ENCODE data around the gene TMEM47. TPM values are rescaled to one million over a fixed set of nuclear protein-coding genes. Genes with fewer than 3 reads are reported as not detected.

The TMEM47 gene
- 24.8 and 29.1 TPM in 2 replicates for polyA plus RNA-seq
- 52.6 and 55.5 TPM in 2 replicates for polyA minus RNA-seq

DNA sequence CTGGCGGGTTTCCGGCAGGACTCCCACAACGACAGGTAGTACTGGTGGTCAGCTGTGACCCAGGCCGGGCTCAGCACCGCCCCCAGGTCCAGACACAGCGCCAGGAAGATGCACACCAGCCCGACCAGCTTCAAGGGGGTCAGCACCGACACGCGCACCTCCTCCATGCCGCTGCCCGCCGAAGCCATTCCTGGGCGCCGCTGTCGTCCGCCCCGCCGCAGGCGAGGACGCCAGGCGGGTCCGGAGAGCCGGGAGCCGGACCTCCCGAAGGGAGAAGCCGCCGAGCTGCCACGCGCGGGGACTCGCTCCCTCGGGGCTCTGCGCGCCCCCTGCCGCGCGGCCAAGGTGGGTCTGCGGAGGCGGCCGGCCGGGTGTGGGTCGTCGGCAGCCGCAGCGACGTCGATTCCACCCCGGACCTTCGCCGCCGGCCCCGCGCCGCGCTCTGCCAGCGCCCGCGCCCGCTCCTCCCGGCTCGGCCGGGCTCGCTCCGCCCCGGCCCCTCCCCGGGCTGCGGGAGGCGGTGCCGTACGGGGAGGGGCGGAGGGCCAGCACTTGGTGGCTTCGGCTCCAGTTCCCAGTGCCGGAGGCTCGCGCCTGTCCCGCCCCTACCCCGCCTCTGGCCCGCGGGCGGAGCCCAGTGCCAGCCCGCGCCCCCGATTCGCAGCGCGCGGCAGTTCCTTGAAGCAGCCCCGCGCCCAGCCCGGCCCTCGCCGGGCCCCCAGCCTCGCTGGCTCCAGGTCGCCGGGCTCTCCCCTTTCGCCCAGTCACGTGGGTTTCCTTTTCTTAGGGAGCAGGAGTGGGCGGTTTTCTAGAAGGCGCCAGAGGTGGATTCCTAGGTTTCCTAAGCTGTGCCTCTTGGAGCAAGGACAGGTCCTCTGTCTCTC lies at the start of gene TMEM47:
Gene TMEM47, minus strand, starts transcription at position 444 of the 884 bp plus-strand sequence. Its CDS starts 256 bp downstream, at position 188.
- H3K9ac ChIP-seq (ENCODE audit: low read length) = peak within 1 kb of the TSS; percentile 72
- peak within 1 kb of the TSS; percentile 44 for H3K4me2 ChIP-seq (ENCODE audit: low read length)
- H4K20me1 ChIP-seq (ENCODE audit: insufficient read depth) = no peaks in the 10 kb centered on the region
- no peaks in the 10 kb centered on the region for H3F3A ChIP-seq (ENCODE audit: insufficient read depth, low read length, poor library complexity, severe bottlenecking)
- peak within 1 kb of the TSS; percentile 40 for H2AFZ ChIP-seq (ENCODE audit: low read depth, low read length)
- no peaks in the 10 kb centered on the region for H3K9me3 ChIP-seq (ENCODE audit: low read length)
- H3K4me3 ChIP-seq (ENCODE audit: low read length) = peak within 1 kb of the TSS; percentile 75
- H3K79me2 ChIP-seq (replicated peaks; ENCODE audit: insufficient read depth, low read length) = peaks cover 35% of the 10 kb centered on the region
- TF ChIP-seq, protein P1, sequence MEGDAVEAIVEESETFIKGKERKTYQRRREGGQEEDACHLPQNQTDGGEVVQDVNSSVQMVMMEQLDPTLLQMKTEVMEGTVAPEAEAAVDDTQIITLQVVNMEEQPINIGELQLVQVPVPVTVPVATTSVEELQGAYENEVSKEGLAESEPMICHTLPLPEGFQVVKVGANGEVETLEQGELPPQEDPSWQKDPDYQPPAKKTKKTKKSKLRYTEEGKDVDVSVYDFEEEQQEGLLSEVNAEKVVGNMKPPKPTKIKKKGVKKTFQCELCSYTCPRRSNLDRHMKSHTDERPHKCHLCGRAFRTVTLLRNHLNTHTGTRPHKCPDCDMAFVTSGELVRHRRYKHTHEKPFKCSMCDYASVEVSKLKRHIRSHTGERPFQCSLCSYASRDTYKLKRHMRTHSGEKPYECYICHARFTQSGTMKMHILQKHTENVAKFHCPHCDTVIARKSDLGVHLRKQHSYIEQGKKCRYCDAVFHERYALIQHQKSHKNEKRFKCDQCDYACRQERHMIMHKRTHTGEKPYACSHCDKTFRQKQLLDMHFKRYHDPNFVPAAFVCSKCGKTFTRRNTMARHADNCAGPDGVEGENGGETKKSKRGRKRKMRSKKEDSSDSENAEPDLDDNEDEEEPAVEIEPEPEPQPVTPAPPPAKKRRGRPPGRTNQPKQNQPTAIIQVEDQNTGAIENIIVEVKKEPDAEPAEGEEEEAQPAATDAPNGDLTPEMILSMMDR (IDR thresholded peaks at IDR 0.05; ENCODE audit: poor library complexity, severe bottlenecking) = no peak
- TF ChIP-seq MXI1 (conservative IDR thresholded peaks at IDR 0.05; ENCODE audit: poor library complexity, severe bottlenecking) (peak; percentile 40), POLR2AphosphoS5 (IDR thresholded peaks at IDR 0.05) (peak; percentile 41)
- H3K9me2 ChIP-seq (ENCODE audit: insufficient read depth, low read length) = no peaks in the 10 kb centered on the region
- no peaks in the 10 kb centered on the region for H3K27me3 ChIP-seq (ENCODE audit: insufficient read depth, low read depth, low read length)
- H3K27ac ChIP-seq (ENCODE audit: low read length) = peak within 1 kb of the TSS; percentile 66
- no peaks in the 10 kb centered on the region for H3K36me3 ChIP-seq (ENCODE audit: insufficient read depth, low read length)

DNA sequence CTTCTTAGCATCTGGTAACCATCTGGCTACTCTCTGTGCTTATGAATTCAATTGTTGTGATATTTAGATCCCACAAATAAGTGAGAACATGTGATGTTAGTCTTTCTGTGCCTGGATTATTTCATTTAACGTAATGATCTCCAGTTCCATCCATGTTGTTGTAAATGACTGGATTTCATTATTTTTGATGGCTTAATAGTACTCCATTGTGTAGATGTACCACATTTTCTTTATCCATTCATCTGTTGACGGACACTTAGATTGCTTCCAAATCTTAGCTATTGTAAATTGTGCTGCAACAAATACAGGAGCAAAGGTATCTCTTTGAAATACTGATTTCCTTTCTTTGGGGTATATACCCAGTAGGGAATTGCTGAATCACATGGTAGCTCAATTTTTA lies 30.0 kb upstream of the TMEM47 start:
- Histone ChIP-seq H2AFZ (ENCODE audit: low read depth, low read length) (no peak overlapping the region), H3K9me3 (ENCODE audit: low read length) (no peaks in the 10 kb centered on the region), H3F3A (ENCODE audit: insufficient read depth, low read length, poor library complexity, severe bottlenecking) (no peaks in the 10 kb centered on the region), H3K27ac (ENCODE audit: low read length) (no peak overlapping the region), H3K4me2 (ENCODE audit: low read length) (no peak overlapping the region), H3K4me3 (ENCODE audit: low read length) (no peak overlapping the region), H4K20me1 (ENCODE audit: insufficient read depth) (no peaks in the 10 kb centered on the region), H3K36me3 (ENCODE audit: insufficient read depth, low read length) (no peaks in the 10 kb centered on the region), H3K27me3 (ENCODE audit: insufficient read depth, low read depth, low read length) (no peaks in the 10 kb centered on the region), H3K9me2 (ENCODE audit: insufficient read depth, low read length) (no peaks in the 10 kb centered on the region), H3K9ac (ENCODE audit: low read length) (no peak overlapping the region), H3K79me2 (replicated peaks; ENCODE audit: insufficient read depth, low read length) (no peaks in the 10 kb centered on the region)
- no peak for TF ChIP-seq TAF1 (IDR thresholded peaks at IDR 0.05; ENCODE audit: low read depth)
- TF ChIP-seq EP300 (conservative IDR thresholded peaks at IDR 0.05; ENCODE audit: poor library complexity, severe bottlenecking) = no peak
- TF ChIP-seq MXI1 (conservative IDR thresholded peaks at IDR 0.05; ENCODE audit: poor library complexity, severe bottlenecking) = no peak
- TF ChIP-seq, protein P1 (IDR thresholded peaks at IDR 0.05; ENCODE audit: poor library complexity, severe bottlenecking) = no peak
- TF ChIP-seq EZH2 (IDR thresholded peaks at IDR 0.05; ENCODE audit: borderline replicate concordance, insufficient read depth, low read length, poor library complexity, severe bottlenecking) = no peak
- TF ChIP-seq RAD21 (conservative IDR thresholded peaks at IDR 0.05) = no peak
- TF ChIP-seq POLR2AphosphoS5 (IDR thresholded peaks at IDR 0.05) = no peak
- TF ChIP-seq SMC3 (conservative IDR thresholded peaks at IDR 0.05; ENCODE audit: poor library complexity) = no peak
